HCT116 (cell line): Measurements from ENCODE around the gene GNA12.
"Not testable (repeated sequence)": the region's sequence is repeated elsewhere in the genome, so short reads cannot be mapped to it uniquely, and the experiment has no call there.

Experiments
- CTCF ChIP-seq, 3 experiments: fragments of 200-600 bp in 1 of 3; sonication (generic) in 1 of 3; IDR thresholded peaks in 2 of 3; conservative IDR thresholded peaks in 1 of 3; 2 replicates each; pipeline ENCODE4 v1.5.1; 2012 to 2017; ENCODE audit warnings: low read depth in 2 of 3, low read length in 2 of 3, antibody characterized with exemption in 1 of 3, borderline replicate concordance in 1 of 3, control low read depth in 1 of 3, mild to moderate bottlenecking in 1 of 3, mixed read lengths in 1 of 3, mixed run types in 1 of 3, moderate library complexity in 1 of 3; ENCODE audit not compliant: insufficient read depth in 1 of 3
- EZH2phosphoT487 ChIP-seq: fragments of 200-600 bp; IDR thresholded peaks from 2 replicates; pipeline ENCODE4 v1.6.1; 2018; ENCODE audit warnings: antibody characterized with exemption, borderline replicate concordance
- POLR2AphosphoS5 ChIP-seq: IDR thresholded peaks from 2 replicates; pipeline ENCODE4 v1.6.1; 2011; ENCODE audit warnings: mild to moderate bottlenecking, low read depth, low read length, moderate library complexity
- RAD21 ChIP-seq: IDR thresholded peaks from 2 replicates; pipeline ENCODE4 v1.6.1; 2012; ENCODE audit warnings: low read depth, mild to moderate bottlenecking
- SIN3A ChIP-seq: IDR thresholded peaks from 2 replicates; pipeline ENCODE4 v1.6.1; 2012; ENCODE audit warnings: low read depth
- SP1 ChIP-seq: IDR thresholded peaks from 2 replicates; pipeline ENCODE4 v1.6.1; 2012; ENCODE audit warnings: low read depth

DNA sequence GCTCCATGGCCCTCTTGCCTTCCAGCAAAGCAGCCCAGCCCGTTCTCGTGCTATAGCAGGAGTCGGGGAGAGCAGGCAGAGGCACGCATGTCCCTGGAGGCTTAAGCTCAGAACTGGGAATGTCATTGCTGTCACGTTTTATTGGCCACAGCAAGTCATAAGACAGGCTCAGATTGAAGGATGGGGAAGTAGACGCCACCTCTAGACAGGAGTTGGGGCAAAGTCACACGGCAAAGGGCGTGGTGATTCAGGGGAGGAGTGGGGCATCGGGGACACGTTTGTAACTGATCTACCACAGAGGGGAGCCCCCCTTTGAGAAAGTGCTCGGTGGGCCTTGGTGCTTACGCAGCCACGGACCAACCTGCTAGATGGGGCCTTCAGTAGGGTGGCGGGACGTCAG lies 165.7 kb downstream of the GNA12 start:
- not testable (repeated sequence) for TF ChIP-seq CTCF (IDR thresholded peaks at IDR 0.05 in 2 of 3, conservative IDR thresholded peaks at IDR 0.05 in 1 of 3; ENCODE audit: borderline replicate concordance in 1 of 3, insufficient read depth in 1 of 3, low read depth in 2 of 3, low read length in 2 of 3); POLR2AphosphoS5; SP1; EZH2phosphoT487; RAD21; SIN3A
